GM19239 (cell line): ENCODE measurements around the gene APELA.
A peak's percentile ranks its signal among the peaks of the same experiment; 100 is the strongest.
"Not testable (repeated sequence)": the region's sequence is repeated elsewhere in the genome, so short reads cannot be mapped to it uniquely, and the experiment has no call there.

Experiments
- DNase-seq: peaks from one replicate; pipeline ENCODE4 v3.0.0; 2011; ENCODE audit warnings: low spot score; ENCODE audit not compliant: insufficient read length
- FAIRE-seq: peaks from 2 replicates; lab custom pipeline; 2011; peaks lifted over from hg19 to GRCh38; lab: Jason Lieb, UNC

Gene APELA, protein sequence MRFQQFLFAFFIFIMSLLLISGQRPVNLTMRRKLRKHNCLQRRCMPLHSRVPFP

DNA sequence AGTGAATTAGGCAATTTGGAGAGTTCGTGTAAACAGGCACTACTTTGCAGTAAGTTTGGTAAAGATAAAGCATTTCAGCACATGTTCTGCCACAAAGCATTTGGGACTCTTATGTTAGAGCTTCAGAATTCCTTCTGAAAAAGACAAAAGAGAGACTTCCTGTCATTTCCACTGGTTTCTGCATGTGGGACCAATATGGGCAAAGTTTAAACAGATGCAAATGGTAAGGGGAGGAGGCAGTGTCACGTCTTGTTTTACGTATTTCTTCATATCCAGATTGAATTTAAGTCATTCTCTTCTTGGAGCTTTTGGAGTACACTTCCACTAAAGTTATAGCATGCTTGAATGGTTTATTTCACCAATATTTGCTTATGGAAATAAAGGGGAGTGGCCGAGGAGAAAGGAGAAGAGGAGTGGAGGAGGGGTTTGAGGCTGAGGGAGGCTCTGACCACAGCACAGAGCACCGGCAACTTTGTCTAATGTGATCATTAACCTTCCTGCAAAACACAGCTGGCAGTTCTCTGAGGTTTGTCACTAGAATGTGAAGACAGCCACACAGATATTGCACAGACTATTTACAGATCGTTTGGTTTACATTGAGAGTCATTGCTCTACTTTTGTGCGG, at the start of gene APELA:
APELA (plus strand) TSS at position 479 of the 625 bp plus-strand sequence. CDS start 154 bp downstream, outside the sequence.
- DNase-seq (peak; percentile 43), FAIRE-seq (peak; percentile 99)

DNA sequence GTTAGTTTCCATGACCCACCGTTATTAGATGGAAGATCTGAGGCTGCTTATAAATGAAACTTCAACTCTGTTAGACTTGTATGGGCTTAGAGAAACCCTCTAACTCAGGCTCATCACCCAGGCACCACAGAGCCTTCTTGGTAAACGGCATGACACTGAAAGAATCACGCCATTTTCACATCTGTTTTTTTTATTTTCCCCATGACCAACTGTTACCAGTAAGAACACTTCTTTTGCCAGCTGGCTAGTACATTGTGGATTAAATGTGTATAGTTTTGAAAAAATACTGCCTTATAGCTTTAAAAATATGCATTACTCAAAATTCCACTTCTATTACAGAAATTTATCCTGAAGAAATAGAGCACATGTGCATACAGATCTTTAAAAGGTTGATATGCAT, 48.0 kb upstream of the APELA start:
- no peak for FAIRE-seq

DNA sequence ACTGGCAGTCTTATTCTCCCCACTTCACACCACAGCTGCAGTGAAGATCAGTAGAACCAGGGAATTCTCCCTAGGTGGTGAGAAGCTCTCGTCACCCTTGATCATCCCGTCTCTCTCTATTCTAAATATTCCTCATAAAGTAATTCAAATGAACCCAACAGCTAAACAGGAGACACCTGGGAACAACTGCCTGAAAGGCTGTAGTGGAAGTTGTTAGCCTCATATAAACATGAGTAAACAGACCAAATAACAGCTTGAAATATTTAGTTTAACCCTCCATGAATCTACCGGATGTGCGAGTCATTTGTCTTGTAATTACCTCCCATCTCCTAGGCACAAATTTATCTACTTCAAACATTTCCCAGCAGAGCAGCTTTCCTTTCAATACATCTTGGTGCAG, 30.4 kb upstream of the APELA start:
- DNase-seq, result no peak

More for the DNA sequence above, 48.0 kb upstream of the APELA start:
- no peak for DNase-seq

DNA sequence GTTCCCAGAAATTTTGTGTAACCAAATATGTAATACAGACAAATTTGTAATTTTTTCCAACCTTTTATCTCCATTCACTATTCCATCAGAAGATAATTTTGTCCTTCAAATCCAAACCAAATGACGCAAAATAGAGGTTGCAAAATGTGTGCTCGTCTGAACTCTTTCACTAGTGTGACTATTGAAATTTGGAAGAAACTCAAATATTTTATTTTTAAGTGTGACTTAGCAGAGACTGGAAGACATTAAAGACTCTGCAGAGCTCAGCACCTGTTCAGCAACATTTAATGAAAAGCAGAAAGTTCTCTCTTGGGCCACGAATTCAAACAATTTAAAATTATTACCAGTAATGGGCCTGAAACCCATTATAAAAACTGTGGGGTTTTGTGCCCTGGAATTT, 30.0 kb upstream of the APELA start:
- no peak for DNase-seq
- no peak for FAIRE-seq

More for the DNA sequence above, 30.4 kb upstream of the APELA start:
- FAIRE-seq, result no peak

DNA sequence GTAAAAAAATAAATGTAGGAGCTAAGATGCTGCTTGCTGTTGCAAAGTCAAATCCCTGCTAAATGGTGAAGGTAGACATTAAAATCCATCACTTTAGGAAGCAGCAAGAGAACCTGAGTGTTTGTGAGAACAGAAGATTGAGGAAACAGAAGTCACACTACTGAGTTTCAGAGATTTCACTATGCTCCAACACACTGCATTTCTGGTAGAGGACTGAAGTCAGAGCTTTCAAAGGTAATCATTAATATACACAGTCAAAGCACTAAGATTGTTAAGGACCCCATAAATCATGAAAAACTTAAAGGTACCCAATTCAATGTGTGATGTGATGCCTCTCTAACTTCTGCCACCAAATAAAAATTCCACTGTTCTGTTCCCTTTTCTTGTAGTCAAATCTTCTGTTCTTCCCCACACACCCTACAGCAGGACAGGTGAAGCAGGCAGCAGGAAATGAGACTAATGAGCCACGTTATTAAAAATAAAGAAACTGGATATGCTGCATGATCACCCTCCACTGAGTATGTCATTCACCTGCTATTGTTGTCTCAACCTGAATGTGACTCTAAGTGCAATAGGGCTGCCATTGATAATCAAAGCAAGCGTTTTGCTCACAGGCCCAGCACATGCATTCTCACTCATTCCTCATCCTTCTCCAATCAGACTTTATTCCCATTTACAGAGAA, 28.9 kb upstream of the APELA start:
- DNase-seq (no peak), FAIRE-seq (peak; percentile 54)

DNA sequence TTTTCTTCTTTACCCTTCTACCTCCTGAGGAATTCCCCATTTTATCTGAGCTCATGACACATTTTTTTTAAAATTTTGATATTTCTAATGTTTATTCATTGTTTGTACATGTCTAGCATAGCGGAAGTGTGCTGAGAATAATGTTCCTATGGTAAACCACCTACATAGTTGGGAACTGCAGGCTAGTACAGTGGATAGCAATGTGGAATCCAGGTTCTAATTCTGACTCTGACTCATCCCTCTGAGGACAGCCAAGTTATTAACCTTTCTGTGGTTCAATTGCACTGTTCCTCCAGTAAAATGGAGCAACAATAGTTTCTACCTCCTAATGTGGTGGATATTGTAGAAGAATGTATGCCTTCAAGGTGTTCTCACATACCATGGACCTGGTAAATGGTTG, 20.6 kb upstream of the APELA start:
- DNase-seq (no peak), FAIRE-seq (no peak)

DNA sequence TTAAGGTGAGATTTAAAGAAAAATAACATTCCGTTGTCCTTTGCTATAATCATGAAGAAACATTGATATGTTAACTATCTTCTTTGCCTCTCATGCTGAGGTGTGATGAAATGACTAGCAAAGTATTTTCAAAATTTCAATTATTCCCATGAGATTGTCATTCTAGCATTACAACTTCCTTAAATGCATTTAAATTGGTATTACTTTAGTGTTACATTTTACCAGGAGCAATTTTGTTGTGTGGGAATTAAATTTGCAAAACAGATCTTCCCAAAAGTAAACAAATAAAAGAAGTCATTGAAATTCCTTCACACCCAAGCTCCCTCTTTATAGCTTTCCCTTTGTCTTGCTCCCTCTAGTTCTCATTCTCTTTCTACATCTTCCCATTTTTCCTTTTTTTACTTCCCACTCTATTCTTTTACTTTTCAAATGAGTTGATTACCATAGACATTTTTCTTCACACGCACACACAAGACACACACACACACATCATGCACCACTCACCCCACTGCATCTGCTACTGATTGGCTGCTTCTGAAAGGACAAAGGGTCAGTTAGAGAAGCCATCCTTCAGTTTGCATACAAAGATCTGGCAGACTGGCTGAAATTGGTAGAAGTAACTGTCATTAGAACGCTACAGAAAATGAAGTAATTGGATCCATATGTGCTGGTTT, 10.0 kb upstream of the APELA start:
- FAIRE-seq (no peak), DNase-seq (no peak)

DNA sequence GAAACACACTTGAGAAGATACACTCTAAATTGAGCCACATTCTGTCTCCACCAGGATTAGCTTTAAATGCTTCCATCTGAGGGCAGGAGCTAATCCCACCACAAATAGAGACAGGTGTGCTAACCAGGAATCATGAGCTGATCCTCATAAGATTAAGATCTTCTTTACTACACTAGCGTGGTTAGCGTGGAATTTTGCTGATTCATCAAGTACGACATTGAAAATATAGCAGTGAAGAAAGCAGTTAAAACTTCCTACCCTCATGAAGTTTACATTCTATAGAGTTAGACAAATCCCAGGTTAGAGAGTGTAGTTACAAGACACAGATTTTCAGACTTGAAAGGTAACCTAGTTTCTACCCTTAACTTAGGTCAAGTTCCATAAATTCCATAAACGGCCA, 5.3 kb upstream of the APELA start:
- no peak for DNase-seq
- no peak for FAIRE-seq

DNA sequence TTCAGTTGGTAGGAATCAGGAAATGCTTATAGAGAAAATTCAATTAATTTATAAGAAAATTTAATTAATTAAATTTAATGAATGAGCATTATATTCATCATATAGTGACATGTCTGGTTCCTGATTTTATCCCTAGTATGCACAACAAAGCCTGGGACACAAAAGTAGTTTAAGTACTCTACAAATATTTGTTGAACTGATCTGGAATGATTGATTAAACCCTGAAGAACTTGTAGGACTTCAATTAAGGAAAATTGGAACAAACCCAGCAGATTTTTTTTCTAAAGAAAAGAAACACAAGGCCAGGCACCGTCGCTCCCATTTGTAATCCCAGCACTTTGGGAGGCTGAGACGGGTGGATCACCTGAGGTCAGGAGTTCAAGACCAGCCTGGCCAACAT, 4.5 kb upstream of the APELA start:
- no peak for FAIRE-seq

DNA sequence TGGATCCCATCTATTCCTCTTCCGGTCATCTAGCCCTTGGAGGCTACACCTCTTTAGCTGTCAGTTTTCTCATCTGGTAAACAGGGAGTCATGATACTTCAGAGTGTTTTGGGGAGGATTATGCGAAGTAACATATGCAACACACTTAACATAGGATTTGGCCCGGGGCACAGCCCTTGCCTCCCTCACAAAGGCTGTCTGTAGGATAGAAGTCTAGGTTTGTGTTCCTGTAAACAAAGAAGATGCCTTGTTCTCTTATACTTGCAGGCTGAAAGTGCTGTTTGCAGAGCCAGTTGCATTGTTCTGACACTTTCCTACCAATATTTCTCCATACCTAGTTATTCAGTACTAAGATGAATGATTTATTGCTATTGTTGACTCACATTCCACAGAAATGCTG, 2.2 kb upstream of the APELA start:
- FAIRE-seq, result no peak
- no peak for DNase-seq

More for the DNA sequence above, 4.5 kb upstream of the APELA start:
- no peak for DNase-seq

DNA sequence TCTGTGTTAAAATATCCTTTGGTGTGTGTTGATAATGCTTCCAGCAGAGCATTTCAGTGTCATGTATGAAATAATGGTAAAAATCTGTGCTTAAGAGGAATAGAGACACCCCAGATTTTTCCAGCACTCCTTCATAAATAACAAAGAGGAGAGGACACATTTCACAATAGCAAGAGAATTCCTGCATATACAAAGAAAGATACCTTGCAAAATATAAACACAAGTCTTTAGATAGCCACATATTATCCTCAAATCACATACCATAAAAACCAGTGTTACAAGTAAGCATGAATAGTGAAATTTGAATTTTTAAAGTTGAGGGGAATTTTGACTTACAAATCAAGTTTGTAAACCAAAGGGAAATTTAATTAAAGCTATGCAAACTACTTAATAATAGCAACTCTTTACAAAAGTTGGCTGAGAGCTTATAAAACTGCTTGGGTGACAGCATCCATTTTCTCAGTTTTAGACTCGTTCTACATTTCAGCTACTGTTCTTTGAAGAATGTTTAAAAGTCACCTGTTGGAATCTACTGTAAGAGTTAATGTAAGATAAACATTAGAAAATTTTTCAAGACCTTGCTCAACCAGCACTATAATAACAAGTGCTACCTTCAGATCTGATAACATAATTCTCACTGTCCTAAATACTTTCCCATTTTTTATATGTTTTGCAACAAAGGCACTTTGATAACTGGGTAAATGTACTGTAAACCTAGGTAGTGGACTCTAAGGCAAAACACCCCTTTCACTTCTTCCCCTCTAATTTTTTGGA, 3.7 kb downstream of the APELA start:
- FAIRE-seq (peak; percentile 73), DNase-seq (no peak)

DNA sequence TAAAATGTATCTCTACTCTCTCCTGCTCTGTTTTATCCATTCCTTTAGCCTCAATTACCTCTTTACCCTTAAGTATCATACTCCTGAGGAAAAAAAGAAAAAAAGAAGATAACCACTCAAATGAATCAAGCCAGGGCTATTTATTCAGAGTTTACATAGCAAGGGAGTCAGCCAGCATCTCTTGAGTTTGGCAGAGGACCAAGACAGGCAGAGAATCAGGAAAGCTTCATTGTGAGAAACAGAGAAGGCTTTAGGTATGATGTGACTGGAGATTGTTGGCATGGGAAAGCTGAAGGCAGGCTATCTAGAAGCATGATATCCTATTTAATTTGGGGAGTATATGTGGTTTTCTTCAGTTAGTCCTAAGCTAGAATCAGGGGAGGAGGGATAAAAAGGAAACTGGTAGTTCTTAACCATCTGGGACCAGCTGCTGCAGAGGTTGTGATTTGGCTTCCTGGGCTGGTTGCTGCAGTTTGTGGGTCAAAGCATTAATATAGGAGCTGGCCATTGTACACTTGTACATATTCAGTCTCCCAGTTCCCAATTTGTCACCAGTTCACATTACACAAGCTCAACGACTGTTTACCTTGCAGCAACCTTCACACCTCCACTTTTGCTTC, 11.2 kb downstream of the APELA start:
- no peak for DNase-seq
- FAIRE-seq, result peak; percentile 97

DNA sequence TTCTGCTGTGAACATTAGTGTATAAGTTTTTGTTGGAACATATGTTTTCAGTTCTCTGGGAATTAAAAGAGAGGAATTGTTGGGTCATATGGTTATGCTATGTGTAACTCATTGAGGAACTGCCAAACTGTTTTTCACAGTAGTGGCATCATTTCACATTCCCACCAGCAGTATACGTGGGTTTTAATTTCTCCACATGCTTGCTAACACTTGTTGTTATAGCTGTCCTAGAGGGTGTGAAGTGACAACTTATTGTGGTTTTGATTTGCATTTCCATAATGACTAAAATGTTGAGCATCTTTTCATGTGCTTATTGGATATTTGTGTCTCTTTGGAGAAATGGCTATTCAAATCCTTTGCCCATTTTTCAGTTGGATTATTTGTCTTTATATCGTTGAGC, 13.7 kb downstream of the APELA start:
- peak; percentile 88 for FAIRE-seq
- DNase-seq, result no peak

DNA sequence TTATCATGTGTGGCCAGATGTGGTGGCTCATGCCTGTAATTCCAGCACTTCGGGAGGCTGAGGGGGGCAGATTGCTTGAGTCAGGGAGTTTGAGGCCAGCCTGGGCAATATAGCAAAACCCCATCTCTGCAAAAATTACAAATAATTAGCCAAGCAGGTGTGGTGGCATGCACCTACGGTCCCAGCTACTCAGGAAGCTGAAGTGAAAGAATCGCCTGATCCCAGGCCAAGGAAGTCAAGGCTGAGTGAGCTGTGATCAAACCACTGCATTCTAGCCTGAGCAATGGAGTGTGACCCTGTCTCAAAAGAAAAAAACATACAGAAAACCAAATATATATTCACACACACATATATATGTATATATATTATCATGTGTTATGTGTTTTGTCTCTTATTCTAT, 15.0 kb downstream of the APELA start:
- FAIRE-seq, result peak; percentile 99
- DNase-seq, result no peak

DNA sequence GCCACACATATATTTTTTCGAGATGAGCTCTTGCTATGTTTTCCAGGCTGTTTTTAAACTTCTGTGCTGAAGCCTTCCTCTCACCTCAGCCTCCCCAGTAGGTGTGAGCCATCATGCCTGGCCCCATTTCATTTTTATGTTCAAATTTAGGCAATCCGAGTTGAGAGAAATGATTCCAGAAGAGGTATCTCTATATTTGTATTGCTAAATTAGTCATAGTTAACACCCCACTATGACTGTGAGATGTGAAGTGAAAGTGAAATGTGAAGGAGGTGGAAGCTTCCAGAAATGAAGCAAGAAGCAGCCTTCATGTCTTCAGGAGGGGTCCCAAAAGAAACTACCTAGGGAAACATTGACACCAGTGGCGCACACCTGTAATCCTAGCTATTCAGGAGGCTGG, 17.7 kb downstream of the APELA start:
- FAIRE-seq (peak; percentile 85), DNase-seq (no peak)

DNA sequence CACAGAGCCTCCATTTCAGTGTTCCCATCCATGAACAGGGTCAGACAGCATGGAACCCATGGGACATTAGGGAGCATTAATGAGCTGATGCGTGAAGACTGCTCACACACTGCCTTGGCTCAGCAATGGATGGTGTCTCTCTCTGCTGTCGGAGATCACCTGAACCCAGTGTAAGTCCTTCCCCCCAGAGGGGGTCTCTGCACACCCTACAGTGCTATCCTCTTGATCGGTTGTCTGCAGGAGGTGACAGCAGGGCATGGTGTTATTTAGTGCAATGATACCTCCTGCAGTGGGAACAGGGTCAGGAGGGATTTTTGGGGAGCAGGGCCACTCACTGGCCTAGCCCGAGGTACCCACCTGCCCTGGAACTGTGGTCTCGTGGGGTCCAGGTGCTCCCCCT, 25.6 kb downstream of the APELA start:
- no peak for DNase-seq
- no peak for FAIRE-seq

DNA sequence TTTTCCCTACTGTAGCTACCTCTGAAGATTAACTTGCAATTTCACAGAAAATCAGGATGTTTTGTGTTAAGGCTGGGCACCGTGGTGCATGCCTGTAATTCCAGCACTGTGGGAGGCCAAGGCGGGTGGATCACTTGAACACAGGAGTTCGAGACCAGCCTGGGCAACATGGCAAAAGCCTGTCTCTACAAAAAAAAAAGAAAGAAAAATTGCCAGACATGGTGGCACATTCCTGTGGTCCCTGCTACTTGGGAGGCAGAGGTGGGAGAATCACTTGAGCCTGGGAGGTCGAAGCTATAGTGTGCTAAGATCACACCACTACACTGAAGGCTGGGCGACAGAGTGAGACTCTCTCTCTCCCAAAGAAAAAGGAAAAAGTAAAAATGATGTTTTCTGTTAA, 27.4 kb downstream of the APELA start:
- FAIRE-seq (no peak), DNase-seq (no peak)

DNA sequence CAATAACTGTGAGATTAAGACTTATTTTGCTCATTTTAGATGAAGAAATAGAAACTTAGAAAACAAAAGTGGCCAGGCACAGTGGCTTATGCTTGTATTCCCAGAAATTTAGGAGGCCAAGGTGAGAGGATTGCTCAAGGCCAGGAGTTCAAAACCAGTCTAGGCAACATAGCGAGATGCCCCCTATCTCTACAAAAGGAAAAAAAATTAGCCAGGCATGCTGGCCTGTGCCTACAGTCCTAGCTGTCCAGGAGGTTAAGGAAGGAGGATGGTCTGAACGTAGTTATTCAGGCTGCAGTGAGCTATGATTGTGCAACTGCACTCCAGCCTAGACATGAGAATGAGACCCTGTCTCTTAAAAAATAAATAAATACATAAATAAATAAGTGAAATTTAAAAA, 28.0 kb downstream of the APELA start:
- FAIRE-seq (no peak), DNase-seq (no peak)

DNA sequence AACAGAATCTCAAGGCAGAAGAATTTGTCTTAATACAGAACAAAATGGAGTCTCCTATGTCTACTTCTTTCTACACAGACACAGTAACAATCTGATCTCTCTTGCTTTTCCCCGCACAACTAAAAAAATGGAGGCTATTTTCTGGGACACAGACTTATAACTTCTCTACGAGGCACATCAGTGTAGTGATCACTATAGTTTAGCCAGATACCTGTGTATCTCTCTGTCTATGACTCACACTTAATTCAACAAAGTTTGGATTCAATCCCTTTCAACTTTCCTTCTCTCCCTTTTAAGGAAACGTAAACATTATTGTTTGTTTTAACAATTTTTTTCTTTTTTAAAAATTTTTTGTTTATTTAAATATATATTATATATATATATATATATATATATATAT, 29.4 kb downstream of the APELA start:
- no peak for FAIRE-seq
- DNase-seq, result no peak

DNA sequence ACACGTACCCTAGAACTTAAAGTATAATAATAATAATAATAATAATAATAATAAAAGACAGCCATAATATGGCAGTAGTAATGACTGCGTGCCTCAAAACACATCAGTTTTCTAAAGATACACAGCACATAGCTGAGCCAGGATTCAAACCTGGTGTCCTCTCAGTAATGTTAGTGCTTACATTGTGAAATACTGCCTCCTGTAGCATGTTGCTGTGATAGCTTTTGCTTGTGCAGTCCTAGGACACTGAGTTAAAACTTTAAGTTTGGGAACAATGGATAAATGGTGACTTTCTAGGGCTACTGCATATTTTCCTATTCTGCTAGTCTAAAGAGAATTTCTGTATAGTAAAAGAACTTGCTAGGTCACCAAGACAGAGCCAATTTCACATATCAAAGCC, 36.5 kb downstream of the APELA start:
- not testable (repeated sequence) for FAIRE-seq, DNase-seq
